GM12878 (cell line): ENCODE data around the gene LMF1.

Experiments
- CBX3 ChIP-seq: fragments of 200-600 bp; sonication (generic); IDR thresholded peaks from 2 replicates; pipeline ENCODE4 v1.6.1; 2016; ENCODE audit warnings: low read depth, borderline replicate concordance
- CTCF ChIP-seq, 3 experiments: IDR thresholded peaks in 2 of 3; conservative IDR thresholded peaks in 1 of 3; 2 replicates each; pipeline ENCODE4 v1.5.1; 2011; ENCODE audit warnings: low read depth in 3 of 3, low read length in 3 of 3, mild to moderate bottlenecking in 3 of 3, control low read depth in 2 of 3, moderate library complexity in 2 of 3, inconsistent platforms in 1 of 3, mixed read lengths in 1 of 3; ENCODE audit not compliant: control insufficient read depth in 2 of 3, insufficient read depth in 1 of 3; ENCODE audit errors: extremely low read depth in 1 of 3
- ETV6 ChIP-seq, 2 experiments: fragments of 450-650 bp in 1 of 2; IDR thresholded peaks in 1 of 2; conservative IDR thresholded peaks in 1 of 2; 2 replicates each; pipeline ENCODE4 v1.6.1; 2014; ENCODE audit warnings: antibody characterized with exemption in 1 of 2, borderline replicate concordance in 1 of 2, low read depth in 1 of 2, mild to moderate bottlenecking in 1 of 2, moderate library complexity in 1 of 2
- EZH2 ChIP-seq: IDR thresholded peaks from 2 replicates; pipeline ENCODE4 v1.6.1; 2012; ENCODE audit warnings: low read depth, mild to moderate bottlenecking, control low read depth, inconsistent platforms, low read length, borderline replicate concordance; ENCODE audit not compliant: control insufficient read depth
- JUNB ChIP-seq: IDR thresholded peaks from 2 replicates; pipeline ENCODE4 v1.6.1; 2016; ENCODE audit warnings: antibody characterized with exemption, mild to moderate bottlenecking
- NFIC ChIP-seq: IDR thresholded peaks from 2 replicates; pipeline ENCODE4 v1.6.1; 2012; ENCODE audit warnings: low read depth, mild to moderate bottlenecking, inconsistent platforms, low read length, moderate library complexity
- NRF1 ChIP-seq: conservative IDR thresholded peaks from 2 replicates; pipeline ENCODE4 v1.6.1; 2011; ENCODE audit warnings: mild to moderate bottlenecking, low read depth, low read length, improper control_type of control experiment
- POLR2A ChIP-seq: IDR thresholded peaks from 2 replicates; pipeline ENCODE4 v1.6.1; 2011; ENCODE audit warnings: low read depth, mild to moderate bottlenecking, low read length
- SIN3A ChIP-seq: IDR thresholded peaks from 2 replicates; pipeline ENCODE4 v1.6.1; 2012; ENCODE audit warnings: low read depth, low read length, improper control_type of control experiment
- TCF7 ChIP-seq: IDR thresholded peaks from 2 replicates; pipeline ENCODE4 v1.6.1; 2014; ENCODE audit warnings: antibody characterized with exemption, borderline replicate concordance

GRCh38 chr16:984736-985636 is 14.2 kb upstream of the LMF1 start:
- TF ChIP-seq NRF1, result no peak
- no peak for TF ChIP-seq CTCF (IDR thresholded peaks at IDR 0.05 in 2 of 3, conservative IDR thresholded peaks at IDR 0.05 in 1 of 3; ENCODE audit: control insufficient read depth in 2 of 3, extremely low read depth in 1 of 3, insufficient read depth in 1 of 3, low read depth in 3 of 3, low read length in 3 of 3)
- no peak for TF ChIP-seq JUNB
- no peak for TF ChIP-seq EZH2
- TF ChIP-seq SIN3A, result no peak
- TF ChIP-seq ETV6 (conservative IDR thresholded peaks at IDR 0.05 in 1 of 2, IDR thresholded peaks at IDR 0.05 in 1 of 2; ENCODE audit: borderline replicate concordance in 1 of 2, low read depth in 1 of 2), result no peak
- TF ChIP-seq CBX3, result no peak
- TF ChIP-seq NFIC, result no peak
- TF ChIP-seq TCF7, result no peak
- TF ChIP-seq POLR2A, result no peak
